HepG2 (cell line): ENCODE measurements around the gene MIER1. TPM values are rescaled to one million over a fixed set of nuclear protein-coding genes. Genes with fewer than 3 reads are reported as not detected.

Source experiments
- ATAC-seq: fragments of 200-7000 bp; cut with Tn5 transposase; 3 replicates; pipeline ENCODE4 v1.9.1; 2020; ENCODE audit warnings: mild to moderate bottlenecking, moderate library complexity
- BruUV-seq: library from RNA; stranded (reverse); fragments of 400-500 nt; replicated peaks from 2 replicates; lab custom pipeline; 2021; lab: Mats Ljungman, UMichigan
- CTCF ChIA-PET: fragments of 300-600 bp; formaldehyde crosslinking; extraction: SDS; loops from one replicate; lab custom pipeline; 2021; ENCODE audit warnings: low total read pairs, inconsistent platforms, low intra/inter-chr PET ratio; lab: Yijun Ruan, JAX
- POLR2A ChIA-PET: fragments of 350-600 bp; sonication (Branson Sonifier 250); formaldehyde crosslinking; loops from one replicate; lab custom pipeline; 2020; ENCODE audit warnings: antibody characterized with exemption, inconsistent platforms; lab: Yijun Ruan, JAX
- DNase-seq: peaks from one replicate; pipeline ENCODE4 v3.0.0-alpha.2; 2015; ENCODE audit warnings: low spot score
- FAIRE-seq: peaks from 3 replicates; lab custom pipeline; 2011; peaks lifted over from hg19 to GRCh38; lab: Jason Lieb, UNC
- H2AFZ ChIP-seq: one replicate; pipeline ENCODE4 v1.6.1; 2011; ENCODE audit warnings: low read length, inconsistent platforms
- H3K27ac ChIP-seq: fragments of 300-600 bp; 3 replicates; pipeline ENCODE4 v1.8.0; 2011; ENCODE audit warnings: mixed run types, mild to moderate bottlenecking, mixed read lengths, low read length, inconsistent platforms; ENCODE audit not compliant: insufficient read depth; ENCODE audit errors: extremely low read length
- H3K27me3 ChIP-seq, 2 experiments: fragments of 200-600 bp in 1 of 2; 2 replicates in 1 of 2; 3 replicates in 1 of 2; pipeline versions ENCODE4 v1.6.0 to v1.8.0; 2011; ENCODE audit warnings: low read length in 2 of 2, mild to moderate bottlenecking in 2 of 2, moderate library complexity in 2 of 2, inconsistent platforms in 1 of 2; ENCODE audit not compliant: insufficient read depth in 2 of 2, control insufficient read depth in 1 of 2
- H3K36me3 ChIP-seq, 2 experiments: fragments of 200-600 bp in 1 of 2; replicated peaks in 1 of 2; 2 replicates in 1 of 2; 3 replicates in 1 of 2; pipeline versions ENCODE4 v1.5.1 to v1.8.0; 2011; ENCODE audit warnings: low read length in 2 of 2, inconsistent platforms in 1 of 2; ENCODE audit not compliant: insufficient read depth in 2 of 2, control insufficient read depth in 1 of 2
- H3K4me1 ChIP-seq: 2 replicates; pipeline ENCODE4 v1.5.1; 2012; ENCODE audit warnings: low read length, inconsistent platforms; ENCODE audit not compliant: insufficient read depth
- H3K4me2 ChIP-seq: 2 replicates; pipeline ENCODE4 v1.6.0; 2011; ENCODE audit warnings: low read depth, low read length, inconsistent platforms
- H3K4me3 ChIP-seq, 3 experiments: fragments of 200-600 bp in 1 of 3; sonication (generic), shearing (Covaris generic) in 1 of 3; replicated peaks in 1 of 3; 2 replicates each; pipeline ENCODE4 v1.5.1; 2011 to 2016; ENCODE audit warnings: low read length in 3 of 3, inconsistent platforms in 2 of 3, low read depth in 2 of 3, mild to moderate bottlenecking in 2 of 3, control low read depth in 1 of 3, mixed read lengths in 1 of 3; ENCODE audit not compliant: insufficient read depth in 1 of 3
- H3K79me2 ChIP-seq: one replicate; pipeline ENCODE4 v1.6.1; 2011; ENCODE audit warnings: low read length, inconsistent platforms; ENCODE audit not compliant: insufficient read depth
- H3K9ac ChIP-seq: 2 replicates; pipeline ENCODE4 v1.6.0; 2011; ENCODE audit warnings: mild to moderate bottlenecking, low read depth, low read length, inconsistent platforms; ENCODE audit not compliant: insufficient read depth
- H3K9me3 ChIP-seq: 2 replicates; pipeline ENCODE4 v1.5.1; 2012; ENCODE audit warnings: mild to moderate bottlenecking, low read length
- H4K20me1 ChIP-seq: 2 replicates; pipeline ENCODE4 v1.6.0; 2011; ENCODE audit warnings: inconsistent platforms, mild to moderate bottlenecking, low read length, moderate library complexity; ENCODE audit not compliant: insufficient read depth
- HES4 ChIP-seq: sonication (generic); formaldehyde crosslinking; IDR thresholded peaks from 2 replicates; pipeline ENCODE4 v1.9.0; 2021; ENCODE audit warnings: mild to moderate bottlenecking, missing genetic modification reagents, borderline replicate concordance
- HNF4G ChIP-seq, 2 experiments: sonication (generic) in 1 of 2; formaldehyde crosslinking in 1 of 2; IDR thresholded peaks; 2 replicates each; pipeline versions ENCODE4 v1.4.0 to v1.6.1; 2011 to 2020; ENCODE audit warnings: borderline replicate concordance in 2 of 2, low read depth in 2 of 2, mild to moderate bottlenecking in 2 of 2, low read length in 1 of 2, missing genetic modification reagents in 1 of 2, moderate library complexity in 1 of 2
- KLF11 ChIP-seq: IDR thresholded peaks from 2 replicates; pipeline ENCODE4 v1.6.1; 2016; ENCODE audit warnings: missing compliant biosample characterization
- MTF1 ChIP-seq: sonication (generic); formaldehyde crosslinking; IDR thresholded peaks from 2 replicates; pipeline ENCODE4 v1.5.0; 2020; ENCODE audit warnings: missing genetic modification reagents
- REL ChIP-seq: sonication (generic); formaldehyde crosslinking; conservative IDR thresholded peaks from 2 replicates; pipeline ENCODE4 v1.8.0; 2022; ENCODE audit warnings: mild to moderate bottlenecking, missing genetic modification reagents, moderate library complexity
- SP1 ChIP-seq, 2 experiments: fragments of 450-650 bp in 1 of 2; sonication (generic) in 1 of 2; formaldehyde crosslinking in 1 of 2; IDR thresholded peaks; 2 replicates each; pipeline versions ENCODE4 v1.4.0 to v1.6.1; 2016 to 2020; ENCODE audit warnings: missing genetic modification reagents in 1 of 2
- SRY ChIP-seq: sonication (generic); formaldehyde crosslinking; IDR thresholded peaks from 2 replicates; pipeline ENCODE4 v1.8.0; 2022; ENCODE audit warnings: mild to moderate bottlenecking, missing genetic modification reagents
- SUZ12 ChIP-seq: fragments of 150-350 bp; IDR thresholded peaks from 2 replicates; pipeline ENCODE4 v1.6.1; 2014; ENCODE audit warnings: low read depth, low read length
- ZNF552 ChIP-seq: sonication (generic); formaldehyde crosslinking; IDR thresholded peaks from 2 replicates; pipeline ENCODE4 v1.9.0; 2022; ENCODE audit warnings: missing genetic modification reagents, mild to moderate bottlenecking, borderline replicate concordance
- ZNF768 ChIP-seq: sonication (generic); formaldehyde crosslinking; IDR thresholded peaks from 2 replicates; pipeline ENCODE4 v1.4.0; 2020; ENCODE audit warnings: missing genetic modification reagents
- WGBS: methylation state at CpG from one replicate; pipeline ENCODE4 v1.1.6; 2017; ENCODE audit warnings: low lambda C conversion rate; 5-methylcytosine and 5-hydroxymethylcytosine counted together
- in situ Hi-C: cut with HindIII; loops from 2 replicates; pipeline ENCODE4 v1.10.0; 2017; ENCODE audit warnings: low pct_unique_long_range_greater_than_20kb; ENCODE audit not compliant: extremely low pct_ligation_motif_present
- intact Hi-C: fragments of 100-400 bp; cut with micrococcal nuclease; formaldehyde crosslinking; loops from one replicate; pipeline ENCODE4 v1.10.0; 2022; ENCODE audit not compliant: unreplicated experiment
- polyA plus RNA-seq, 8 experiments: library from polyadenylated mRNA; depleted of rRNA in 3 of 8; stranded (reverse) in 7 of 8; unstranded in 1 of 8; fragments of >200 nt; fragmentation: Illumina TruSeq in 4 of 8; extraction: Trizol in 4 of 8; gene quantifications; 2 replicates each; pipeline versions ENCODE4 v1.2.1 to v1.2.3, GENCODE V29; 2011 to 2016; ENCODE audit warnings: low read depth in 4 of 8, missing spikeins in 1 of 8, mixed read lengths in 1 of 8; ENCODE audit not compliant: insufficient read depth in 1 of 8
- total RNA-seq, 5 experiments: library from RNA; depleted of rRNA; stranded (reverse); fragments of >200 nt; fragmentation: Illumina TruSeq; extraction: Trizol; gene quantifications; 2 replicates each; pipeline ENCODE4 v1.2.3, GENCODE V29; 2016; ENCODE audit warnings: low read depth in 1 of 5
- TF ChIP-seq, protein P1 (sequence below): sonication (generic); formaldehyde crosslinking; conservative IDR thresholded peaks from 2 replicates; pipeline ENCODE4 v1.4.0; 2020; ENCODE audit warnings: missing genetic modification reagents
- TF ChIP-seq, protein P2 (sequence below): sonication (generic); formaldehyde crosslinking; IDR thresholded peaks from 2 replicates; pipeline ENCODE4 v1.4.0; 2020; ENCODE audit warnings: missing genetic modification reagents, mild to moderate bottlenecking, borderline replicate concordance

MIER1 gene
- total and polyA plus RNA-seq, 2 of the 13 experiments (the other 11 are each of a cell fraction or from before 2014, with no cell fraction given), result 7.0 to 30.4 TPM

DNA sequence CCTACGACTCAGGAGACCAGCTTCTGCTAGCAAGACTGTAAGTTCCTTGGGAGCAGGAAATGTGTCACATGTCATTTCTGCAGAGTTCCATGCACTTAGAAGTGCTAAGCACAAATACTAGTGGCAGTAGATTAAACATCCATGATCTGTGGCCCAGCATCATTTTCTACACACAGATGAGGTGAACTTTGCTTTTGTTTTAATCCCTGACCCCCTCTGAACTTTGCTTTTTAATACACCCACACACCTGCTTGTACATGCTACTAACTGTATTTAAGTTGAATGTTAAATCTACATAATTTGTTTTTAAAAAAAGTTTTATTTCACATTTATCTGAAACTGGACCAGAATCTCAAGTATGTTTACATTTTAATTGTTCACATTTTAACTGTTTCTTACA lies 104.7 kb downstream of the MIER1 start:
- no peaks in the 10 kb centered on the region for H3K27me3 ChIP-seq
- DNase-seq (no peak), ATAC-seq (no peak), FAIRE-seq (no peak)
- H3K79me2 ChIP-seq, result no peaks in the 10 kb centered on the region
- WGBS, result 92% methylated on average over 1 of the region's 1 CpG
- in situ Hi-C loops, result no loop called here
- CTCF ChIA-PET, result no interaction called here
- no TSS peak for BruUV-seq
- intact Hi-C loops, result no loop called here
- TF ChIP-seq, protein P1, sequence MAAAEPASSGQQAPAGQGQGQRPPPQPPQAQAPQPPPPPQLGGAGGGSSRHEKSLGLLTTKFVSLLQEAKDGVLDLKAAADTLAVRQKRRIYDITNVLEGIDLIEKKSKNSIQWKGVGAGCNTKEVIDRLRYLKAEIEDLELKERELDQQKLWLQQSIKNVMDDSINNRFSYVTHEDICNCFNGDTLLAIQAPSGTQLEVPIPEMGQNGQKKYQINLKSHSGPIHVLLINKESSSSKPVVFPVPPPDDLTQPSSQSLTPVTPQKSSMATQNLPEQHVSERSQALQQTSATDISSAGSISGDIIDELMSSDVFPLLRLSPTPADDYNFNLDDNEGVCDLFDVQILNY, result no peak
- no peak for TF ChIP-seq REL (CRISPR knock-in tag)
- TF ChIP-seq SUZ12, result no peak
- no peak for TF ChIP-seq MTF1 (CRISPR knock-in tag)
- no peaks in the 10 kb centered on the region for H3K4me1 ChIP-seq
- POLR2A ChIA-PET, result no interaction called here
- H2AFZ ChIP-seq, result no peak overlapping the region
- no peak overlapping the region for H3K27ac ChIP-seq
- no peak overlapping the region for H3K9ac ChIP-seq
- peaks cover 2 to 20% of the 10 kb centered on the region in 2 experiments; a peak in 4 of 5 replicates for H3K36me3 ChIP-seq
- no peaks in the 10 kb centered on the region for H4K20me1 ChIP-seq
- H3K4me3 ChIP-seq, result no peak overlapping the region
- no peaks in the 10 kb centered on the region for H3K9me3 ChIP-seq
- no peak overlapping the region for H3K4me2 ChIP-seq

GRCh38 chr1:67031121-67031858 lies 106.5 kb downstream of the MIER1 start:
- no peaks in the 10 kb centered on the region for H4K20me1 ChIP-seq
- H3K4me2 ChIP-seq, result no peak overlapping the region
- H3K9ac ChIP-seq, result no peak overlapping the region
- H3K9me3 ChIP-seq, result no peaks in the 10 kb centered on the region
- no peaks in the 10 kb centered on the region for H3K4me1 ChIP-seq
- BruUV-seq, result no TSS peak
- H3K36me3 ChIP-seq, result peaks cover 2 to 15% of the 10 kb centered on the region in 2 experiments; a peak in 4 of 5 replicates
- no peaks in the 10 kb centered on the region for H3K79me2 ChIP-seq
- no peak for DNase-seq
- ChIA-PET POLR2A (no interaction called here), CTCF (no interaction called here)
- no peak for ATAC-seq
- in situ Hi-C loops, result no loop called here
- no peaks in the 10 kb centered on the region for H3K27me3 ChIP-seq
- intact Hi-C loops, result no loop called here
- WGBS, result 98% methylated on average over 5 of the region's 5 CpGs
- H3K27ac ChIP-seq, result no peak overlapping the region
- no peak overlapping the region for H3K4me3 ChIP-seq
- no peak overlapping the region for H2AFZ ChIP-seq
- FAIRE-seq, result no peak
- TF ChIP-seq, protein P2, sequence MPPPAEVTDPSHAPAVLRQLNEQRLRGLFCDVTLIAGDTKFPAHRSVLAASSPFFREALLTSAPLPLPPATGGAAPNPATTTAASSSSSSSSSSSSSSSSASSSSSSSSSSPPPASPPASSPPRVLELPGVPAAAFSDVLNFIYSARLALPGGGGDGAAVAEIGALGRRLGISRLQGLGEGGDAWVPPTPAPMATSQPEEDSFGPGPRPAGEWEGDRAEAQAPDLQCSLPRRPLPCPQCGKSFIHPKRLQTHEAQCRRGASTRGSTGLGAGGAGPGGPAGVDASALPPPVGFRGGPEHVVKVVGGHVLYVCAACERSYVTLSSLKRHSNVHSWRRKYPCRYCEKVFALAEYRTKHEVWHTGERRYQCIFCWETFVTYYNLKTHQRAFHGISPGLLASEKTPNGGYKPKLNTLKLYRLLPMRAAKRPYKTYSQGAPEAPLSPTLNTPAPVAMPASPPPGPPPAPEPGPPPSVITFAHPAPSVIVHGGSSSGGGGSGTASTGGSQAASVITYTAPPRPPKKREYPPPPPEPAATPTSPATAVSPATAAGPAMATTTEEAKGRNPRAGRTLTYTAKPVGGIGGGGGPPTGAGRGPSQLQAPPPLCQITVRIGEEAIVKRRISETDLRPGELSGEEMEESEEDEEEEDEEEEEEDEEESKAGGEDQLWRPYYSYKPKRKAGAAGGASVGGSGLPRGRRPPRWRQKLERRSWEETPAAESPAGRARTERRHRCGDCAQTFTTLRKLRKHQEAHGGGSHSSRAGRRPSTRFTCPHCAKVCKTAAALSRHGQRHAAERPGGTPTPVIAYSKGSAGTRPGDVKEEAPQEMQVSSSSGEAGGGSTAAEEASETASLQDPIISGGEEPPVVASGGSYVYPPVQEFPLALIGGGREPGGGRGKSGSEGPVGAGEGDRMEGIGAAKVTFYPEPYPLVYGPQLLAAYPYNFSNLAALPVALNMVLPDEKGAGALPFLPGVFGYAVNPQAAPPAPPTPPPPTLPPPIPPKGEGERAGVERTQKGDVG (CRISPR knock-in tag), result no peak
- TF ChIP-seq ZNF552 (CRISPR knock-in tag) (no peak), HNF4G (IDR thresholded peaks at IDR 0.05; ENCODE audit: borderline replicate concordance, low read depth, low read length) (no peak), HNF4G (CRISPR knock-in tag; IDR thresholded peaks at IDR 0.05; ENCODE audit: borderline replicate concordance, low read depth) (no peak), ZNF768 (CRISPR knock-in tag) (no peak), KLF11 (CRISPR knock-in tag) (no peak), HES4 (CRISPR knock-in tag) (no peak), SP1 (IDR thresholded peaks at IDR 0.05) (no peak), SP1 (CRISPR knock-in tag; IDR thresholded peaks at IDR 0.05) (no peak), SRY (no peak)
